CD14-positive monocyte (primary cell): ENCODE measurements around the gene CYFIP2. TPM values are rescaled to one million over a fixed set of nuclear protein-coding genes. Genes with fewer than 3 reads are reported as not detected.

ENCODE experiments used
- DNase-seq, 3 donors: peaks; one replicate each; pipeline ENCODE4 v3.0.0-alpha.2; 2011 to 2022
- H2AFZ ChIP-seq: 2 replicates; pipeline ENCODE4 v1.6.0; 2012; ENCODE audit warnings: mild to moderate bottlenecking, low read depth, low read length, inconsistent platforms; ENCODE audit not compliant: insufficient read depth, poor library complexity, severe bottlenecking
- H3K27ac ChIP-seq, 2 donors: 1 replicate in 1 of 2; 2 replicates in 1 of 2; pipeline ENCODE4 v1.5.1; 2012 to 2013; ENCODE audit warnings: low read length in 2 of 2, control low read depth in 1 of 2, inconsistent platforms in 1 of 2, low read depth in 1 of 2, mild to moderate bottlenecking in 1 of 2
- H3K27me3 ChIP-seq, 2 donors: one replicate each; pipeline versions ENCODE4 v1.6.0 to v1.6.1; 2011 to 2013; ENCODE audit warnings: low read length in 2 of 2; ENCODE audit not compliant: control insufficient read depth in 2 of 2, insufficient read depth in 2 of 2
- H3K36me3 ChIP-seq, 2 donors: replicated peaks in 1 of 2; 1 replicate in 1 of 2; 2 replicates in 1 of 2; pipeline versions ENCODE4 v1.5.1 to v1.6.1; 2012 to 2013; ENCODE audit warnings: low read length in 2 of 2, control low read depth in 1 of 2, inconsistent platforms in 1 of 2, mild to moderate bottlenecking in 1 of 2; ENCODE audit not compliant: insufficient read depth in 2 of 2, control insufficient read depth in 1 of 2
- H3K4me1 ChIP-seq, 2 donors: 1 replicate in 1 of 2; 2 replicates in 1 of 2; pipeline versions ENCODE4 v1.5.1 to v1.6.1; 2012 to 2013; ENCODE audit warnings: low read length in 2 of 2, control low read depth in 1 of 2, inconsistent platforms in 1 of 2, mild to moderate bottlenecking in 1 of 2, moderate library complexity in 1 of 2; ENCODE audit not compliant: insufficient read depth in 2 of 2, control insufficient read depth in 1 of 2
- H3K4me2 ChIP-seq: replicated peaks from 2 replicates; pipeline ENCODE3; 2012; ENCODE audit warnings: low read length, moderate library complexity, mild to moderate bottlenecking; ENCODE audit not compliant: poor library complexity, severe bottlenecking; ENCODE audit errors: extremely low read depth
- H3K4me3 ChIP-seq, 3 experiments: fragments of 200-600 bp in 1 of 3; sonication (generic) in 1 of 3; replicated peaks in 1 of 3; 1 replicate in 2 of 3; 2 replicates in 1 of 3; pipeline ENCODE4 v1.5.1; 2011 to 2013; ENCODE audit warnings: low read length in 3 of 3, mild to moderate bottlenecking in 3 of 3, control low read depth in 2 of 3, low read depth in 2 of 3, inconsistent platforms in 1 of 3, moderate library complexity in 1 of 3
- H3K79me2 ChIP-seq: 2 replicates; pipeline ENCODE4 v1.6.0; 2012; ENCODE audit warnings: mild to moderate bottlenecking, control low read depth, inconsistent platforms, low read length, moderate library complexity; ENCODE audit not compliant: insufficient read depth
- H3K9ac ChIP-seq: 2 replicates; pipeline ENCODE4 v1.6.0; 2017; ENCODE audit warnings: low read length, mild to moderate bottlenecking; ENCODE audit not compliant: insufficient read depth, poor library complexity, severe bottlenecking
- H3K9me3 ChIP-seq, 2 donors: replicated peaks in 1 of 2; 1 replicate in 1 of 2; 2 replicates in 1 of 2; pipeline versions ENCODE4 v1.5.1 to v1.6.1; 2012 to 2013; ENCODE audit warnings: low read length in 2 of 2, control low read depth in 1 of 2; ENCODE audit not compliant: control insufficient read depth in 1 of 2, insufficient read depth in 1 of 2
- H4K20me1 ChIP-seq: 2 replicates; pipeline ENCODE4 v1.6.0; 2012; ENCODE audit warnings: mild to moderate bottlenecking, low read length, control low read depth, moderate library complexity; ENCODE audit not compliant: insufficient read depth
- H3K27ac Mint-ChIP-seq, 7 donors: one replicate each; pipeline ENCODE4 v1.8.0; 2020; ENCODE audit warnings: mild to moderate bottlenecking in 7 of 7, mixed read lengths in 7 of 7, moderate library complexity in 6 of 7, inconsistent platforms in 2 of 7
- H3K27me3 Mint-ChIP-seq, 3 donors: one replicate each; pipeline ENCODE4 v1.8.0; 2021 to 2022; ENCODE audit warnings: low read depth in 3 of 3, mild to moderate bottlenecking in 3 of 3, mixed read lengths in 3 of 3, moderate library complexity in 3 of 3, inconsistent platforms in 1 of 3
- H3K36me3 Mint-ChIP-seq, 2 donors: one replicate each; pipeline ENCODE4 v1.8.0; 2020; ENCODE audit warnings: mixed read lengths in 2 of 2, inconsistent platforms in 1 of 2, mild to moderate bottlenecking in 1 of 2
- H3K4me1 Mint-ChIP-seq: one replicate; pipeline ENCODE4 v1.8.0; 2020; ENCODE audit warnings: mild to moderate bottlenecking, mixed read lengths
- H3K4me3 Mint-ChIP-seq, 2 donors: one replicate each; pipeline ENCODE4 v1.8.0; 2020; ENCODE audit warnings: mild to moderate bottlenecking in 2 of 2, mixed read lengths in 2 of 2, moderate library complexity in 1 of 2
- H3K9me3 Mint-ChIP-seq, 7 donors: one replicate each; pipeline ENCODE4 v1.8.0; 2020 to 2022; ENCODE audit warnings: mixed read lengths in 7 of 7, mild to moderate bottlenecking in 6 of 7, moderate library complexity in 6 of 7, inconsistent platforms in 2 of 7
- WGBS: methylation state at CpG from one replicate; pipeline ENCODE4 v1.1.5; 2013; ENCODE audit warnings: missing lambda C conversion rate; ENCODE audit not compliant: insufficient coverage; 5-methylcytosine and 5-hydroxymethylcytosine counted together
- intact Hi-C, 2 donors: fragments of 100-400 bp; cut with micrococcal nuclease; formaldehyde crosslinking; loops; one replicate each; pipeline versions ENCODE4 v1.15.0 to v1.15.1; 2023
- polyA plus RNA-seq, 3 donors: library from polyadenylated mRNA; depleted of rRNA in 1 of 3; unstranded in 2 of 3; stranded (reverse) in 1 of 3; fragments of 300-500 nt in 2 of 3; fragments of >200 nt in 1 of 3; fragmentation: Illumina TruSeq in 2 of 3; gene quantifications; 1 replicate in 2 of 3; 2 replicates in 1 of 3; pipeline ENCODE4 v1.2.3, GENCODE V29; 2012 to 2021
- TF ChIP-seq, protein P1 (sequence below): fragments of 200-600 bp; IDR thresholded peaks from one replicate; pipeline ENCODE4 v1.8.0; 2022; ENCODE audit warnings: antibody characterized with exemption, mild to moderate bottlenecking

CYFIP2 gene
- polyA plus RNA-seq, 3 donors: 33.6 to 45.6 (median 36.0) TPM

DNA sequence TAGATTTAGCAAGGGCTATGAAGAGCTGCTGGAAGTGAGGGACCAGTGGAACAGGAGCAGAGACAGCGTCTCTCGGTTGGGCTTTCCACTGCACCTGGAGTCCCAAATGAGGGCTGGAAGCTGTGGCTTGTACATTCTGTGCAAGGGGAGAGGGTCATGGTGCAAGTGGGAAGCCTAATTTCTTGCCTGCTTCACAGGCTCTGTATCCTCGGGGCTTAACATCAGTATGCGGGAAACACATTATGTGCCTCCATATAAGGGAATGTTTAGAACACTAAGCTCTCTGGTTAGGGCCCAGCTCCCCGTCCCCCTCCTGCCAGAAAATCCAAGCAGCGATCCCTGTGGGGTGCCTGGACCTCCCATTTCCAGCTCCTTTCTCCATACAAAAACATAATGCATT lies 105.0 kb downstream of the CYFIP2 start:
- Histone ChIP-seq H3K79me2 (no peaks in the 10 kb centered on the region), H3K9me3 (no peaks in the 10 kb centered on the region), H3K4me3 (no peak overlapping the region), H3K27ac (no peak overlapping the region), H3K9ac (no peak overlapping the region), H2AFZ (no peak overlapping the region), H3K4me1 (no peaks in the 10 kb centered on the region), H4K20me1 (no peaks in the 10 kb centered on the region), H3K4me2 (no peak overlapping the region), H3K27me3 (no peaks in the 10 kb centered on the region), H3K36me3 (peaks cover 6 to 82% of the 10 kb centered on the region in 2 donors)
- H3K4me1 Mint-ChIP-seq: no peaks in the 10 kb centered on the region
- H3K36me3 Mint-ChIP-seq: peaks cover 49 to 59% of the 10 kb centered on the region in 2 donors
- H3K27ac Mint-ChIP-seq: no peak overlapping the region
- H3K9me3 Mint-ChIP-seq: no peaks in the 10 kb centered on the region
- H3K27me3 Mint-ChIP-seq: peaks cover 0 to 2% (median 0%) of the 10 kb centered on the region in 3 donors
- H3K4me3 Mint-ChIP-seq: no peak overlapping the region
- WGBS: 93% methylated on average over 3 of the region's 6 CpGs
- DNase-seq: no peak
- TF ChIP-seq, protein P1, sequence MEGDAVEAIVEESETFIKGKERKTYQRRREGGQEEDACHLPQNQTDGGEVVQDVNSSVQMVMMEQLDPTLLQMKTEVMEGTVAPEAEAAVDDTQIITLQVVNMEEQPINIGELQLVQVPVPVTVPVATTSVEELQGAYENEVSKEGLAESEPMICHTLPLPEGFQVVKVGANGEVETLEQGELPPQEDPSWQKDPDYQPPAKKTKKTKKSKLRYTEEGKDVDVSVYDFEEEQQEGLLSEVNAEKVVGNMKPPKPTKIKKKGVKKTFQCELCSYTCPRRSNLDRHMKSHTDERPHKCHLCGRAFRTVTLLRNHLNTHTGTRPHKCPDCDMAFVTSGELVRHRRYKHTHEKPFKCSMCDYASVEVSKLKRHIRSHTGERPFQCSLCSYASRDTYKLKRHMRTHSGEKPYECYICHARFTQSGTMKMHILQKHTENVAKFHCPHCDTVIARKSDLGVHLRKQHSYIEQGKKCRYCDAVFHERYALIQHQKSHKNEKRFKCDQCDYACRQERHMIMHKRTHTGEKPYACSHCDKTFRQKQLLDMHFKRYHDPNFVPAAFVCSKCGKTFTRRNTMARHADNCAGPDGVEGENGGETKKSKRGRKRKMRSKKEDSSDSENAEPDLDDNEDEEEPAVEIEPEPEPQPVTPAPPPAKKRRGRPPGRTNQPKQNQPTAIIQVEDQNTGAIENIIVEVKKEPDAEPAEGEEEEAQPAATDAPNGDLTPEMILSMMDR: no peak
- intact Hi-C loops: no loop called here

DNA sequence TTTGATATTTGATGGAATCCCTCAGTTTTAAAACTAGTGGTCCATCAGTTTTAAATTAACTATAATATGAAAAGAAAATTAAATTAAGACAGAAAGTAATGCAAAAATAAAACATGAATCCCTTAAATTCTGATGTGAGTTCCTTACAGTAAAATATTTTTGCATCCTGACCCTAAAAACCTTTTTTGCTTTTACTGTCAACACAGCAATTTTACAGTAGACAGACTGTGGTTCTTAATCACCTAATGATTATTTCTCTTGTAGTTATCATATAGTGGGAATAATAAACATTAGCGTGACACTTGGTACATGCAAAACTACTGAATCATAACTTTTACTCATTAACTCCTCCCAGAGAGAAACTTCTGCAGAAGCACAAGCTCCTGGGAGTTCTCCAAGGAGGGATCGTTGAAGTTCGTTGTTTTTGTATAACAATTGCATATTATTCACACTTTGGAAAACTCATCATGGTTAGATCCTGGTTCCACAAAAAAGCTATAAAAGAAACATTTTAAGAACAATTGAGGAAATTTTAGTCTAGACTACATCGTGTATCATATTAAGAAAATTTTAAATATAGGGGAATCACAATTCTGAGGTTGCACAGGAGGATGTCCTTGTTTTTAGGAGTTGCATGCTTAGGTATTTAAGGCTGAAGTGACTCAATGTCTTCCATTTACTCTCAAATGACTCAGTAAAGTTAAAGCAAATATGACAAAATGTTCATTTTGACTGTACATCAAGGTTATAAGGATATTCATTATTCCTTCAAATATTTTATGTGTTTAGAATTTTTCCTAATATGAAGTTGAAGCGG lies 105.9 kb downstream of the CYFIP2 start:
- no peaks in the 10 kb centered on the region for H4K20me1 ChIP-seq
- intact Hi-C loops: no loop called here
- H3K36me3 ChIP-seq: peaks cover 10 to 82% of the 10 kb centered on the region in 2 donors
- Mint-ChIP-seq H3K27me3 (peaks cover 0 to 2% (median 0%) of the 10 kb centered on the region in 3 donors), H3K36me3 (peaks cover 56 to 59% of the 10 kb centered on the region in 2 donors), H3K4me1 (no peaks in the 10 kb centered on the region), H3K4me3 (no peak overlapping the region), H3K27ac (no peak overlapping the region), H3K9me3 (no peaks in the 10 kb centered on the region)
- TF ChIP-seq, protein P1: no peak
- H3K79me2 ChIP-seq: no peaks in the 10 kb centered on the region
- no peaks in the 10 kb centered on the region for H3K27me3 ChIP-seq
- no peak overlapping the region for H3K9ac ChIP-seq
- H2AFZ ChIP-seq: no peak overlapping the region
- H3K27ac ChIP-seq: no peak overlapping the region
- no peak overlapping the region for H3K4me2 ChIP-seq
- no peak for DNase-seq
- no peaks in the 10 kb centered on the region for H3K4me1 ChIP-seq
- no peaks in the 10 kb centered on the region for H3K9me3 ChIP-seq
- 100% methylated on average over 1 of the region's 5 CpGs for WGBS
- H3K4me3 ChIP-seq: no peak overlapping the region
